ENCODE data around the gene SIX2. TPM values are rescaled to one million over a fixed set of nuclear protein-coding genes. Genes with fewer than 3 reads are reported as not detected.

The SIX2 gene
- total and polyA plus RNA-seq, 10 of the 15 experiments (the other 5 are each of a cell fraction or from before 2014, with no cell fraction given) = not detected

DNA sequence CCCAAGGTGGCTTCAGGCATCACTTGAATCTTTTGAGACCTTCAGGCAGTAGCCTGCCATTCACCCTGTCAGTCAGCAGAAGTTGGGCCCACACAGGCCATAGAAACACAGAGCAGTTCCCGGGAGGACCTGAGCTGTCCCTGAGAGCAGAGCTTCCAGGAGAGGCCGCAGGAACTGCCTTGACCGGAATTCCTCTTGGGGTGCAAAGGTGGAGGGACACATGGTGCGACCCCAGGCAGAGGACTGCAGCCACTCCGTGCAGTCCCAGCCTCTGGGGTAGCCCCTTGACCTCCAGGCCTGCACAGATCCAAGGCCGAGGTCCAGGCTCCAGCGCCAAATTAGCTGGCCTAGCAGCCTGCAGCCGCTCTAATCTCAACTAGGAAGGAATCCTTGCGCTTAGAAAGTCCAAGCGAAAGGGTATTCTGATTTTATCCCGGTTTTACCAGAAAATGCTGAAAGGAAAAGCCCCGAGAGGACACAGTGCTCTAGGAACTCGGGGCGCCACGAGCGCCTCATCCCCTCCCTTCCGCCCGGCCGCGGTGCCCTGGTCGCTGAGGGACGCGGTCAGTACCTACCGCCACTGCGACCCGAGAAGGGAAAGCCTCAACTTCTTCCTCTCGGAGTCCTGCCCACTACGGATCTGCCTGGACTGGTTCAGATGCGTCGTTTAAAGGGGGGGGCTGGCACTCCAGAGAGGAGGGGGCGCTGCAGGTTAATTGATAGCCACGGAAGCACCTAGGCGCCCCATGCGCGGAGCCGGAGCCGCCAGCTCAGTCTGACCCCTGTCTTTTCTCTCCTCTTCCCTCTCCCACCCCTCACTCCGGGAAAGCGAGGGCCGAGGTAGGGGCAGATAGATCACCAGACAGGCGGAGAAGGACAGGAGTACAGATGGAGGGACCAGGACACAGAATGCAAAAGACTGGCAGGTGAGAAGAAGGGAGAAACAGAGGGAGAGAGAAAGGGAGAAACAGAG lies 5.4 kb downstream of the SIX2 start (continued):
- TF ChIP-seq, protein P1, sequence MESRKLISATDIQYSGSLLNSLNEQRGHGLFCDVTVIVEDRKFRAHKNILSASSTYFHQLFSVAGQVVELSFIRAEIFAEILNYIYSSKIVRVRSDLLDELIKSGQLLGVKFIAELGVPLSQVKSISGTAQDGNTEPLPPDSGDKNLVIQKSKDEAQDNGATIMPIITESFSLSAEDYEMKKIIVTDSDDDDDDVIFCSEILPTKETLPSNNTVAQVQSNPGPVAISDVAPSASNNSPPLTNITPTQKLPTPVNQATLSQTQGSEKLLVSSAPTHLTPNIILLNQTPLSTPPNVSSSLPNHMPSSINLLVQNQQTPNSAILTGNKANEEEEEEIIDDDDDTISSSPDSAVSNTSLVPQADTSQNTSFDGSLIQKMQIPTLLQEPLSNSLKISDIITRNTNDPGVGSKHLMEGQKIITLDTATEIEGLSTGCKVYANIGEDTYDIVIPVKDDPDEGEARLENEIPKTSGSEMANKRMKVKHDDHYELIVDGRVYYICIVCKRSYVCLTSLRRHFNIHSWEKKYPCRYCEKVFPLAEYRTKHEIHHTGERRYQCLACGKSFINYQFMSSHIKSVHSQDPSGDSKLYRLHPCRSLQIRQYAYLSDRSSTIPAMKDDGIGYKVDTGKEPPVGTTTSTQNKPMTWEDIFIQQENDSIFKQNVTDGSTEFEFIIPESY (IDR thresholded peaks at IDR 0.05) = no peak
- no peak for TF ChIP-seq GABPA (IDR thresholded peaks at IDR 0.05; ENCODE audit: low read depth)
- TF ChIP-seq, protein P2, sequence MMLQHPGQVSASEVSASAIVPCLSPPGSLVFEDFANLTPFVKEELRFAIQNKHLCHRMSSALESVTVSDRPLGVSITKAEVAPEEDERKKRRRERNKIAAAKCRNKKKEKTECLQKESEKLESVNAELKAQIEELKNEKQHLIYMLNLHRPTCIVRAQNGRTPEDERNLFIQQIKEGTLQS (IDR thresholded peaks at IDR 0.05; ENCODE audit: borderline replicate concordance, extremely low read depth, low read depth, low read length) = no peak
- no peak for TF ChIP-seq TCF3 (IDR thresholded peaks at IDR 0.05; ENCODE audit: borderline replicate concordance, insufficient read depth, low read depth, low read length)
- TF ChIP-seq, protein P3, sequence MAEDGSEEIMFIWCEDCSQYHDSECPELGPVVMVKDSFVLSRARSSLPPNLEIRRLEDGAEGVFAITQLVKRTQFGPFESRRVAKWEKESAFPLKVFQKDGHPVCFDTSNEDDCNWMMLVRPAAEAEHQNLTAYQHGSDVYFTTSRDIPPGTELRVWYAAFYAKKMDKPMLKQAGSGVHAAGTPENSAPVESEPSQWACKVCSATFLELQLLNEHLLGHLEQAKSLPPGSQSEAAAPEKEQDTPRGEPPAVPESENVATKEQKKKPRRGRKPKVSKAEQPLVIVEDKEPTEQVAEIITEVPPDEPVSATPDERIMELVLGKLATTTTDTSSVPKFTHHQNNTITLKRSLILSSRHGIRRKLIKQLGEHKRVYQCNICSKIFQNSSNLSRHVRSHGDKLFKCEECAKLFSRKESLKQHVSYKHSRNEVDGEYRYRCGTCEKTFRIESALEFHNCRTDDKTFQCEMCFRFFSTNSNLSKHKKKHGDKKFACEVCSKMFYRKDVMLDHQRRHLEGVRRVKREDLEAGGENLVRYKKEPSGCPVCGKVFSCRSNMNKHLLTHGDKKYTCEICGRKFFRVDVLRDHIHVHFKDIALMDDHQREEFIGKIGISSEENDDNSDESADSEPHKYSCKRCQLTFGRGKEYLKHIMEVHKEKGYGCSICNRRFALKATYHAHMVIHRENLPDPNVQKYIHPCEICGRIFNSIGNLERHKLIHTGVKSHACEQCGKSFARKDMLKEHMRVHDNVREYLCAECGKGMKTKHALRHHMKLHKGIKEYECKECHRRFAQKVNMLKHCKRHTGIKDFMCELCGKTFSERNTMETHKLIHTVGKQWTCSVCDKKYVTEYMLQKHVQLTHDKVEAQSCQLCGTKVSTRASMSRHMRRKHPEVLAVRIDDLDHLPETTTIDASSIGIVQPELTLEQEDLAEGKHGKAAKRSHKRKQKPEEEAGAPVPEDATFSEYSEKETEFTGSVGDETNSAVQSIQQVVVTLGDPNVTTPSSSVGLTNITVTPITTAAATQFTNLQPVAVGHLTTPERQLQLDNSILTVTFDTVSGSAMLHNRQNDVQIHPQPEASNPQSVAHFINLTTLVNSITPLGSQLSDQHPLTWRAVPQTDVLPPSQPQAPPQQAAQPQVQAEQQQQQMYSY (CRISPR knock-in tag; IDR thresholded peaks at IDR 0.05) = no peak
